Choroid plexus epithelial cell (primary cell): ENCODE measurements around the gene UBALD2.
A peak's percentile ranks its signal among the peaks of the same experiment; 100 is the strongest.
"Not testable (repeated sequence)": the region's sequence is repeated elsewhere in the genome, so short reads cannot be mapped to it uniquely, and the experiment has no call there.

Experiments
- DNase-seq: peaks from one replicate; pipeline ENCODE4 v3.0.0-alpha.2; 2010; ENCODE audit warnings: low read depth
- H3K4me3 ChIP-seq: 2 replicates; pipeline ENCODE4 v1.5.1; 2011; ENCODE audit warnings: low read depth, mild to moderate bottlenecking, control low read depth, low read length, moderate library complexity
- CTCF ChIP-seq: conservative IDR thresholded peaks from 2 replicates; pipeline ENCODE4 v1.5.1; 2011; ENCODE audit warnings: low read depth, mild to moderate bottlenecking, control low read depth, inconsistent platforms, low read length, moderate library complexity

The UBALD2 gene

GRCh38 chr17:76264755-76265623 lies at the start of gene UBALD2:
Gene UBALD2 (plus strand): TSS chr17:76265348. CDS start chr17:76265506, 158 bp downstream.
- H3K4me3 ChIP-seq, result peak within 1 kb of the TSS; percentile 85
- TF ChIP-seq CTCF, result no peak
- DNase-seq, result peak; percentile 100

GRCh38 chr17:76217081-76217480 lies 48.1 kb upstream of the UBALD2 start:
- no peak overlapping the region for H3K4me3 ChIP-seq
- no peak for TF ChIP-seq CTCF
- DNase-seq, result no peak

GRCh38 chr17:76219670-76220383 lies 45.3 kb upstream of the UBALD2 start:
- H3K4me3 ChIP-seq, result no peak overlapping the region
- TF ChIP-seq CTCF, result no peak
- no peak for DNase-seq

GRCh38 chr17:76223802-76224201 lies 41.3 kb upstream of the UBALD2 start:
- no peak overlapping the region for H3K4me3 ChIP-seq
- no peak for DNase-seq
- no peak for TF ChIP-seq CTCF

GRCh38 chr17:76225373-76226086 lies 39.6 kb upstream of the UBALD2 start:
- not testable (repeated sequence) for H3K4me3 ChIP-seq, DNase-seq

GRCh38 chr17:76226749-76227148 lies 38.4 kb upstream of the UBALD2 start:
- not testable (repeated sequence) for H3K4me3 ChIP-seq, DNase-seq

GRCh38 chr17:76232342-76232741 lies 32.8 kb upstream of the UBALD2 start:
- no peak overlapping the region for H3K4me3 ChIP-seq
- DNase-seq, result peak; percentile 57
- TF ChIP-seq CTCF, result no peak
